Suppressor macrophage treated with lipopolysaccharide for 4 hours (primary cell): ENCODE measurements around the gene THSD4.
"Not testable (repeated sequence)": the region's sequence is repeated elsewhere in the genome, so short reads cannot be mapped to it uniquely, and the experiment has no call there.

Source experiments
- DNase-seq: peaks from one replicate; pipeline ENCODE4 v3.0.0-alpha.2; 2020

Gene THSD4

DNA sequence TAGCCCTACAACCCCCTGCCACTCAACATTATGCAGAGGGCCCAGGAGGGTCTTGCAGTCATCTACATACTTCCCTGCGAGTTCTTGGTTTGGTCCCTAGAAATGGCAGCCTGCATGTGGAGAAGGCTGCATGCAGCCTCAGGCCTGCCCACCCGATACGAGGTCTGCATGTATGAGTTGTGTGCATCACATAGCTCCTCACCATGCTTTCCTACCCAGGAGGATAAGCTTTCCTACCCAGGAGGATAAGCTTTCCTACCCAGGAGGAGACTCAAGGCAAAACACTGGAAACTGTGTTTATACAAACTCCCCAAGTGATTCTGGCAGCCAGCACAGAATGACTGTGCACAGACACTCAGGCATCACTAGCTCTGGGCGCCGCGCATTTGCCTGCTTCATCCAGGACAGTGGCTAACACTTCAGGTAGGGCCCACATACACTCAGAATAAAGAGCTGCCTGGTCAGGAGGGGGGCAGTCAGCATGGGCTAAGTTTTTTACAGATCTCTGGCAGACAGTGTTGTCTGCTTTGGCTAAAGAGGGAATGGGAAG lies 187.7 kb downstream of the THSD4 start:
- DNase-seq, result no peak

- no peak for DNase-seq
Measured at GRCh38 chr15:71303977-71304376, 188.7 kb downstream of the THSD4 start.

DNA sequence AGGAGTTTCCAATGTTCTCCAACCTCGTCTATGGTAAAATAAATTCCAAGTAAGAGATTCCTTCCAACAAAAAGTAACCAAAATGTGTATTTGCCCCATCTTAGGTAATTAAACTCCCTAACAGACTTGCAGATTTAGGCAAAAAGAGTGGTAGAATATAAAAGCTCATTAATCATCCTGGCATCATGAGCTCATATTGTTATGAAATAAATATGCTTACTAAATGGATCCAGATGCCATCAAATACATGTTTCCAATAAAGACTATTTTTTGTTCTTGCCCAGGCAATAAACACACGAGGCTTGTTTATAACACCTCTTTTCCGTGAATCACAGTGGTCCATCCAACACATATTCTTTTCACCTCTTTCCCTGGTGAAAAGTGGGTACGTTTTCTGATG lies 189.4 kb downstream of the THSD4 start:
- DNase-seq, result no peak

DNA sequence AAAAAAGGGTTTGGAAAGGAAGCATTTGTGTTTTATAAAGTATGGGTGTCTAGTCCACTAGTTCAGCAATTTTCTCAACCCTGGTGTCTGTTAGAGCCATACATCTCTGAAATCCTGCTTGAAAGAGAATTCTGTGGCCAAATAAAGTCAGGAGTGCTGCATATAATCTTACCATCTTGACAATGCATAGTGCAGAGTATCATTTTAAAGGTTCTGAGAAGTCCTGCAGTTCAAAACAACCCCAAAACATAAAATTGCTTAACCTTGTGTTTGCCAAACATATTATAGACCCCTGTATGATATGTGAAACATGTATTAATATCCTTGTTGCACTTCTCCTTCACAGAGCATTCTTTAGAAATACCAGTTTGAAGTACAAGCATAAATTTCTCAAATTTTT lies 191.3 kb downstream of the THSD4 start:
- DNase-seq, result no peak

DNA sequence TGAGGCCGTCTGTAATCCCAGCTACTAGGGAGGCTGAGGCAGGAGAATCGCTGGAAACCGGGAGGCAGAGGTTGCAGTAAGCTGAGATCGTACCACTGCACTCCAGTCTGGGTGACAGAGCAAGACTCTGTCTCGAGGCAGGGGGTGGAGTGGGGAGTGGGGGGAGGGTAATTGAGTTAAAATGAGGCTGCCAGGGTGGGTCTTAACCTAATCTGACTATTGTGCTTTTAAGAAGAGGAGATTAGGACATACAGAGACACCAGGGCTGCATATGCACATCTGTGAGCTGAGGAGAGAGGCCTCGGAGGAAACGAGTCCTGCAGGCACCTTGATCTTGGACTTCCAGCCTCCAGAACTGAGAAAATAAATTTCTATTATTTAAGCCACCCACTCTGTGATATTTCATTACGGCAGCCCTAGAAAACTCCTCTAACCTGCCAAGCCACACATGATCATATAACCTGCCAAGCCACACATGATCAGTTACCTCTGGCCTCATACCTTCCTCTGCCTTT lies 197.0 kb downstream of the THSD4 start:
- no peak for DNase-seq

DNA sequence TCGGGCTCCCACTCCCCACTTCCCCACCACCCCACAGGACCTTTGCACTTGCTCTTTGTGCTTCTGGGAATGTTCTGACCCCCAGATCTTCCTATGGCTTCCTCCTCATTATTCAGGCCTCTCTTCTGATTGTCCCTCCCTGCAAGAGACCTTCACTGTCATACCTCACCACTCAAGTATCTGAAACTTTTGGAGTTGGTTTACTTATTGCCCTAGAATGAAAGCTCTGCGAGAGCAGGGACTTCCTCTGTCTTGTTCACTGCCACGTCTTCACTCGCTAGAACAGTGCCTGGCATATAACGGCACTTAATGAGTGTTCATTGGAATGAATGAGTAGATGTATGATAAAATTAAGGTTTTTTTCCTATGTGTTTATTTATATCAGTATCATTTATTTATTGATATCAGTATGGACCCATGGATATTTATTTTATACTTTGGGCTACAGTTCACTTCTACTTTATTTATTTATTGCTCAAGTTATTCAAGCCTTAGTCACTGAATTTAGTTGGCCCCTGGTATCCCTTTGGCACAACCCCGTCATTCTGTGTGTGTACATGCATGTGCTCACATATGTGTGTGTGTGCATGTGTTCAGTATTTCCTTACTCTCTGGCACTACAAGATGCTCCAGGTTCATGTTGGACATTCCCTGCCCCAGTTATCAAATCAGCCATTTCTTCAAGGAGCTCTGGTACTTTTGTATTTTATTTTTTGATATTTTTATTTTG lies 197.6 kb downstream of the THSD4 start:
- DNase-seq, result no peak

GRCh38 chr15:71313806-71314205 lies 198.5 kb downstream of the THSD4 start:
- DNase-seq, result no peak

- no peak for DNase-seq
Measured at GRCh38 chr15:71314956-71315537, 199.8 kb downstream of the THSD4 start.

DNA sequence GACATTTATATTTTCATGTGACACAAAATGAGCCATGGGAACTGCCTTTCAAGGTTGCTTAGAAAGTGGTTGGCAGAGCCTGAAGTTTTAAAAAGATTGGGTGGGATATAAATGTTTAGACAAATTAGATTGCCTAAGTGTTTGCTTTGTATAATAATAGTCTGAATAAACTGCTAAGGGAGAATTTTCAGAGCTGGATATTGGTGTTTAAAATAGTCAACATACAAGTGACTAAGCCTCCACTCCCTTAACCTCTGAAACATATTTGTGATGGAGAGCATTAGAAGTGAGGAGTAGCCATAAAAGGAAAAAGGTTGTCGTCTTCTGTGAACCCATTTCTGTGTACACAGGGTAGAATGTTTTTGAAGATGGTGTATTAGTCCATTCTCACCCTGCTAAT lies 201.6 kb downstream of the THSD4 start:
- no peak for DNase-seq

- DNase-seq, result not testable (repeated sequence)
Measured at GRCh38 chr15:71319424-71319823, 204.2 kb downstream of the THSD4 start.

- no peak for DNase-seq
Measured at GRCh38 chr15:71319935-71320334, 204.7 kb downstream of the THSD4 start.

DNA sequence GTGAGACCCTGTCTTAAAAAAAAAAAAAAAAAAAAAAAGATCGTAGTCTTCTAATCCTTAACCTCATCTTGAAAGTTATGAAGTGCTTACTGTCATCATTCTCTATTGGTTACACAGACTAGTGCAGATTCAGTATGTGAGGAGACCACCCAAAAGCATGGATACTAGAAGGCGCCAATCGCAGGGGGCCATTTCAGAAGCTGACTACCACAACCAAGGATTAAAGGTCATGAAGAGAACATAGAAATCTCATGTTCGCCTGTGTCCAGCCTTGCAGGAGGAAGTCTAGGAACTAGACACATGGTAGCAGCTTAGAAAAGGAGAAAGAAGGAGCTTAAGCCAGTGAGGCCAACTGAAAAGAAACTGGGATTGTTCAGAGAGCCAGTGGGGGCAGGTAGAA lies 207.8 kb downstream of the THSD4 start:
- no peak for DNase-seq

- DNase-seq, result no peak
Measured at GRCh38 chr15:71323584-71323983, 208.3 kb downstream of the THSD4 start.

GRCh38 chr15:71325481-71325880 lies 210.2 kb downstream of the THSD4 start:
- no peak for DNase-seq

GRCh38 chr15:71328453-71328852 lies 213.2 kb downstream of the THSD4 start:
- DNase-seq, result no peak

GRCh38 chr15:71329041-71329440 lies 213.8 kb downstream of the THSD4 start:
- DNase-seq, result no peak

- no peak for DNase-seq
Measured at GRCh38 chr15:71329497-71330260, 214.4 kb downstream of the THSD4 start.

GRCh38 chr15:71330638-71331162 lies 215.4 kb downstream of the THSD4 start:
- DNase-seq, result no peak

- no peak for DNase-seq
Measured at GRCh38 chr15:71331173-71331572, 215.9 kb downstream of the THSD4 start.

GRCh38 chr15:71332431-71333004 lies 217.2 kb downstream of the THSD4 start:
- no peak for DNase-seq

GRCh38 chr15:71333136-71333700 lies 217.9 kb downstream of the THSD4 start:
- no peak for DNase-seq

DNA sequence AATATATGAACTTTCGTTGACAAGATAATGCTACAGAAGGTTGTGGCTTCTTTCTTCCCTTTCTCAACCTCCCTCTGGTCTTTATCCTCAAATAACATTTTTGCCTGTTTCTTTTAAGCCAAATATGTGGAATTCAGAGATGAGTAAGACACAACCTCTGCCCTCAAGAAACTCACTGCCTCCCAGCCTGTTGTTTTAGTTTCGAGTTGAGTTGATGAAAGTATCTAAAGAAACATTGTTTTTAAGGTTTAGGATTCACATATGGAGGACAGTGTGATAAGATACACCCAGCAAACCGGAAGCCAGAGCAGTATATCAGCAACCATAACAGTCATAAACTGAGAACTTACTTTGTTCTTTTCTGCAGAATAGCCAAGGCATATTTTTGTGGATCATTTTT lies 218.6 kb downstream of the THSD4 start:
- DNase-seq, result no peak

DNA sequence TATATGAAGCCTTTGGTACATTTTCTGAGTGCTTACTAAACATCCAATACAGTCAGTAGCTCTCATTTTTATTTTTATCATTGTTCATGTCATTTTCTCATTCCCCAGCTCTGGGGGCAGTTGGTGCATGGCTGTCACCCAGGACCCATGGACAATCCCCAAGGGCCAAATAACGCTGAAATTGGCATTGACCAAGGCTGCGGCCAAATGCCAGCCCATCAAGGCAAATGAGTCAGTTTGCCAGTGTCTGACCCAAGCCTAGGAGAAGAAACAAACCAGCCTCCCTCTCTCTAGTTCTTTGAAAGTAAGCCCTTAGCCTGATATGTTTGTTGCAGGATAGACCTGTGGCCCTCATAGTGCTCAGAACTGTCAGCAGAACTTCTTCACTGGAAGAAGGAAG lies 219.2 kb downstream of the THSD4 start:
- no peak for DNase-seq
